HG02981 (cell line): Measurements from ENCODE around the gene PRR16.

Source experiments
- ATAC-seq: cut with Tn5 transposase; IDR thresholded peaks from one replicate; pipeline ENCODE4 v1.9.1; 2021; ENCODE audit warnings: mild to moderate bottlenecking, moderate library complexity; ENCODE audit not compliant: unreplicated experiment

PRR16 gene

DNA sequence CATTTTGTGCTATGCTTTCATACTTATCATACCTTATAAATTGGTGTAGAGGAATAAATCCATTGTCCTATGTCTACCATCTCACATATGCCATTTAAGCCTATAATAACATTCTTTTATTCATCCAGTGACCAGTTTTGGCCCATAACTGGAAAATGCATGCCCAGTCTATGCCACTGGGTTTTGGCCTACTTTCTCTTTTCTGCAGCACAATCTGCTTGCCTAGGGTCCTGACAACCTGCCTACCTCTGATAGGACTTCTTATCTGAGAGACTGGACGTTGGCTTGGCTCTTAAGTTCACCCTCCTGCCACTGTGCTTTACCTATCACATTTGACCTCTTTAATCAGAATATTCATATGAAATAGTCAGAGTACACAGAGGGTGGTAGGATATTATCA is 103.0 kb downstream of the PRR16 start:
- ATAC-seq, result no peak

GRCh38 chr5:120567921-120568320 is 103.8 kb downstream of the PRR16 start:
- no peak for ATAC-seq

DNA sequence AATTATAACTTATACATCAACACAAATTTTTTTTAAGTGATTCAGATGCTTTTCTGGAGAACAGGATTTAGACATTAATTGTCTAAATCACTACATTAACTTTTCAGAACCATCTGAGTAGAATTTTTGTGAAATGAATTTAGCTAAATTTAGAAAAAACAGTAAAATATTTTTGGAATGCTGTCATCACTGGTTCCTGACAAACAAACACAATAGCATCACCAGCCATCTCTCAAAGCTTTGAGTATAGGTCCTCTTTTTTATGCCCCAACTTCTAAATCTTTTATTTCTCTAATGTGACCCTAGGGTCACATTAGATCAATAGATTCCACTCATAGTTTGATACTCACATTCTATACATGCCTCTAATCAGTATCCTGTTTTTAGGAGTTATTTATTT is 104.6 kb downstream of the PRR16 start:
- ATAC-seq, result no peak

GRCh38 chr5:120576588-120576987 is 112.5 kb downstream of the PRR16 start:
- no peak for ATAC-seq

DNA sequence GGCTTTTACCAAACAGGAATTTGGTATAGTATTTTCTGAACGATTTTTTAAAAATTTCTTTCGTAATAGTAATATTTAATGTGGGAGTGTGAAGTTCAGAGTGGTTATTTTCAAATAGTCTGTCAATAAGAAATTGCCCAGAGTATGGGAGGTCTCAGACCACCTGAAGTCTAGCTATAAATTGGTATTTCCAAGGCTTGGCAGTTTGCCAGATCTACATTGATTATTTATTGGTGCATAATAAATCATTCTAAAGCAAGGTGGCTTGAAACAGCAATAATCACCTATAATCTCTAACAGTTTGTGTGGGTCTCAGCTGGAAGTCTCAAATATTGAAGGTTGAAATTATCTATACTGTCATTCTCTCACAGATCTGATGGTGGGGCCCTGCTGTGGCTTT is 118.5 kb downstream of the PRR16 start:
- ATAC-seq, result no peak

- ATAC-seq, result no peak
These were observed 122.5 kb downstream of the PRR16 start for GRCh38 chr5:120586646-120587045.

DNA sequence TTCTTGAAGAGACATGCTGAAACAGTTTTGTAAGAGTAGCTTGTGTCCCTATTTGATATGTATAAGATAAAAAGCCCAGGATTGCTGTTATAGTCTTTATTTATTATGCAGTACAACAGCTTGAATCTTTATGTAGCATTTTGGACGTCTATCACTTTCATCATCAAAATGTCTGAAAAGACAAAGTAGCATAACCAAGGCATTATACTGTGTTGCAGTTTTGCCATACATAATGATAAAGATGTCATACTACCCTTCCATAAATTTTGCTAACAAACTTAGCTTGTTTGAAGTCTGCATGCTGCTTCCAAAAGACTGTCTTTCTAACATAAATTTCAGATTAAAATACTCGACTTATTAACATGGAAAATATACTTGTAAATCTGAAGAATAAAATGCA is 127.8 kb downstream of the PRR16 start:
- ATAC-seq, result no peak

DNA sequence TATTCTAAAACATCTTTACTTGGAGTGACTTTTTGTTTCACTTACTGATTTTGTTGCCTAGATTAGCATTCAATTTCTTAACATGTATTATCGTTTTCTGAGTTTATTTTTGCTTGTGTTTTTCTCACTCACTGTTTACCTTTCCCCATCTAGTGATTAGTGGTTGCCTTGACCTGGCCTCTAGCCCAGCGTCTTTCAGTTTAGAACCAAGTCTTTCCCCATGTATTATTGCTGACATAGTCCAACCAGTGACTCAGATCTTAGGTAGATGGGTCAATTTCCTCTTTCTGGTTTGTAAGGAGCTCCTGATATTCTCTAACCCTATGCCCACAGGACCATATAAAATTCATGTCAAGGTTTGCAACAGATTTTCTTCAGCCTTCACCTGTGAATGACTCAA is 135.5 kb downstream of the PRR16 start:
- no peak for ATAC-seq

GRCh38 chr5:120600639-120601038 is 136.5 kb downstream of the PRR16 start:
- ATAC-seq, result no peak

DNA sequence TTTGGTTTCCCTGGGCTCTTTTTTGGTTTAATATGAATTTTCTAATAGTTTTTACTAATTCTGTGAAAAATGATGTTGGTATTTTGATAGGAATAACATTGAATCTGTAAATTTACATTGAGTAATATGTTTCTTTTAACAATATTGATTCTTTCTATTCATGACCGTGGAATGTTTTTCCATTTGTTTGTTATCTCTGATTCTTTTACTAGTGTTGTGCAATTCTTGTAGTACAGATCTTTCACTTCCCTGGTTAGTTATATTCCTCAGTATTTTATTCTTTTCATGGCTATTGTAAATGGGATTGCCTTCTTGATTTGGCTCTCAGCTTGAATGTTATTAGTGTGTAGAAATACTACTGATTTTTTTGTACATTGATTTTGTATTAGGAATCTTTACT is 137.9 kb downstream of the PRR16 start:
- ATAC-seq, result no peak

DNA sequence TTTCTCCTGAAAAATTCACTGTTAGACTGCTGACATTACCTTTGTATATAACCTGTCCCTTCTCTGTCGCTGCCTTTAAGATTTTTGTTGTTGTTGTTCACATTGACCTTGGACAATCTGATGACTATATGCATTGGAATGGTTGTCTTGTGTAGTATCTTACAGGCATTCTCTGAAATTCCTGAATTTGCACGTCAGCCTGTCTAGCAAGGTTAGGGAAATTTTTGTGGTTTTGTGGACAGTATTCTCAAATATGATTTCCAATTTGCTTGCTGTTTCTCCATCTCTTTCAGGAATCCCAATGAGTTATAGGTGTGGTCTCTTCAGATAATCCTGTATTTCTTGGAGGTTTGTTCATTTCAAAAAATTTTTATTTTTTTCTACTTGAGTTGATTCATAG is 140.8 kb downstream of the PRR16 start:
- ATAC-seq, result no peak

GRCh38 chr5:120605325-120606079 is 141.4 kb downstream of the PRR16 start:
- ATAC-seq, result no peak

DNA sequence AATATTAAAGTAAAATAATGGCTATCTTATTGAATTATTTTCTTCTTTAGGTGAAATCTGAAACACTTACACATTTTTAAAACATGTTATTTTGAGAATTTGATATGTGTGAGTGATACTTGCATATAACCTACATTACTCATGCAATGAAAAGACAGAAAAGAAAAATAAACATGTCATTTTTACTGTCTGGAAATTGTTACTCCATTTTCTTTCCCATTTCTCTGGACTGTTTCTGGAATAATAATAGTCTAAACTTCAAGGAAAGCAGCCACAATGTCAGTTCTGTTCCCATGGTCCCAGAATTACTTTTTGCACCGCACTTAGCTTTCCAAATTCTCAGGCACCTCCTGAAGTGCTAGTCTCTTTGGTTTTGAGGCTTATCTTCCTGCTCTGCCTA is 145.5 kb downstream of the PRR16 start:
- ATAC-seq, result no peak

DNA sequence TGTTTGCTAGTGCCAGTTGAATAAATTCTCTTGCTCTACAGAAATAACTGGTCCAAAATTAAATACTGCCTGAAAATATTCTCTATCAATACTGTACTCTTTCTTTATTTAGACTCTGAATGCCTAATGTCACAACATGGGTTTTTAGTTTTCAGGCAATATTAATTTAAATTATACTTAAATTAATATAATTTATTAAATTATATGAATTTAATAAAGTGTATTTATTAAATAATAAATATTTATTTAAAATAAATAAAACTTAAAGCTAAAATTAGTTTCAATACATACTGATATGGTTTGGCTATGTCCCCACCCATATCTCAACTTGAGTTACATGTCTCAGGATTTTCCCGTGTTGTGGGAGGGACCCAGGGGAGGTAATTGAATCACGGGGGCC is 146.0 kb downstream of the PRR16 start:
- no peak for ATAC-seq

DNA sequence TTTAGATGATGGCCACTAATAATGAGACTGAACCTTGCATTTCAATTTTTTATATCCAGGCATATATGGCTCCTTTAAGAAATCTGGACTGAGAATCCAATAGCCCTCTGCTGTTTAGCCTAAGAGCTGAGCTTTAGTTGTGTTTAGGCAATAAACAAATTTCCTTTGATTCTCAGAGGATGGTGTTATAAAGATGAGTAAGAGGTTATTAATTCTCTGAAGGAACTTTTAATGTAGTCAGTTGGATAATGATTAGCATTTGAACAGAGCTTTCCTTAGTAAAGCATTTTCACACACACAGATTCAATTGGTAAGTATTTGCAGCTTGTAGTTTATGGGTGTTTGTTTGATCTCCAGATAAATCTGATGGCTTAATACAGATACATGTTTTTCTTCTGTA is 149.6 kb downstream of the PRR16 start:
- no peak for ATAC-seq

GRCh38 chr5:120614531-120615180 is 150.6 kb downstream of the PRR16 start:
- no peak for ATAC-seq

DNA sequence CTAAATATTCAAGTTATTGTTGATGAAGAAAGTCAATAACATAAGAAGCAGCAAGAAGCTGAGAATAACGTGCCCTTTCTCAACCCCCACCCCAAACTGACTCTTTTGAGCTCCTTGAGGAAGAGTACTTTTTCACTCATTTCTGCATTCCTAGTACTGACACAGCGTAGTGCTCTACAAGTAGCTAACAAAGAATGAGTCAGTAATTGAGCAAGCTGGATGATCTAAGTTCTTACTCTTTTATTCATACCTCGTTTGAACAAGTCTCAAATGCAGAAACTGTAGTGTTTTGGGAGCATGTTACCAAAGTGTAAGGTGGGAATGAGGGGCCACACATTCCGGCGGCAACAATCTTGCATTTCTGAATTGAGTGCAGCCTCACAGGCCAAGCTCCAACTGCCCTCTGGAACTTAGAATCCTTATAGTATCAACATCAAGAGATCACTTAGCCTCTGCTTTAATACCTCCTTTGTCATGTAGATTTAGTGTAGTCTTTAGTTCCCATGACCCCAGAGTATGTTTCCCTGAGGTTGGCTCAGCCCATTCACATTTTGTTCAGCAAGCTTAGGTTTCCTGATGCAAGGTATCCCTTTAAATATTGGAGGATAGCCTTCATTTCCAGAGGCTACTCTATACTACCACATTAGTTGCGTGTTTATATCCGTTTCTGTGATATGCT is 152.0 kb downstream of the PRR16 start:
- no peak for ATAC-seq

GRCh38 chr5:120621339-120621738 is 157.2 kb downstream of the PRR16 start:
- ATAC-seq, result no peak

GRCh38 chr5:120624021-120624563 is 160.0 kb downstream of the PRR16 start:
- no peak for ATAC-seq

GRCh38 chr5:120628156-120628555 is 164.1 kb downstream of the PRR16 start:
- ATAC-seq, result no peak

DNA sequence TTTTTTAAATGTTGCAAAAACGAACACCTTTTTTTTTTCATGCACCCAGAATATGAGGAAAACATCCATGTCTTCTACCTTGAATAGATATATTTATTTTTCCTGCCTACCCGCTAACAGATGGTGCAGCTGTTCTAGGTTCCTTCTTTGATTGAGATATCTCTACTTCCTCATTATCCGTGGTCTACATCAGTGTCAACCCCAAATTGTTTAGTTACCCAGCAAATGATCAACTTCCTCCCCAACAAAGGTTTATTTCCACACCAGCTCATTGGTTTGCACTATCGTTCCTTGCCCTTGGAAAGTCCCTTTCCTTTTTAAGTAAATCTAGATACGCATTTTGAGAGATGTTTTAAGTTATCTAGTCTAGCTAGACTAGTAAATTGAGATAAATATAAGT is 166.4 kb downstream of the PRR16 start:
- ATAC-seq, result no peak

DNA sequence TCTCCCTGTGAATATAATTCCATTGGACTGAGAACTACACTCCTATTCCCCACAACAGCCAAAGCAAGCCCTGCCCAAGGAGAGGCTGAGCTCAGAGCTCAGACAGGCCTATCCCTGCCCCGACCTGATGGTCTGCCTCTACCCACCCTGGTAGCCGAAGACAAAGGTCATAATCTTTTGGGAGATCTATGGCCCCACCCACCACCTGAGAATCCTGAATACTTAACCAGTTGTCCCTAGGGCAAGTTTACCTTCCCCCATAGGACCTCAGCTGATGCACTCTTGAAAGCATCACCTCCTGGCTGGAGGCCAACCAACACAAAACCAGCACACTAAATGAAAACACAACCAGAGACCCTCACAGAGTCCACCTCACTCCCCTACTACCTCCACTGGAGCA is 167.5 kb downstream of the PRR16 start:
- no peak for ATAC-seq
